GM19455 (cell line): ENCODE results near the gene ANKRD13C.
"Not testable (repeated sequence)": the region's sequence is repeated elsewhere in the genome, so short reads cannot be mapped to it uniquely, and the experiment has no call there.

Experiments used
- ATAC-seq: cut with Tn5 transposase; IDR thresholded peaks from one replicate; pipeline ENCODE4 v1.9.1; 2021; ENCODE audit not compliant: unreplicated experiment

Gene ANKRD13C, protein sequence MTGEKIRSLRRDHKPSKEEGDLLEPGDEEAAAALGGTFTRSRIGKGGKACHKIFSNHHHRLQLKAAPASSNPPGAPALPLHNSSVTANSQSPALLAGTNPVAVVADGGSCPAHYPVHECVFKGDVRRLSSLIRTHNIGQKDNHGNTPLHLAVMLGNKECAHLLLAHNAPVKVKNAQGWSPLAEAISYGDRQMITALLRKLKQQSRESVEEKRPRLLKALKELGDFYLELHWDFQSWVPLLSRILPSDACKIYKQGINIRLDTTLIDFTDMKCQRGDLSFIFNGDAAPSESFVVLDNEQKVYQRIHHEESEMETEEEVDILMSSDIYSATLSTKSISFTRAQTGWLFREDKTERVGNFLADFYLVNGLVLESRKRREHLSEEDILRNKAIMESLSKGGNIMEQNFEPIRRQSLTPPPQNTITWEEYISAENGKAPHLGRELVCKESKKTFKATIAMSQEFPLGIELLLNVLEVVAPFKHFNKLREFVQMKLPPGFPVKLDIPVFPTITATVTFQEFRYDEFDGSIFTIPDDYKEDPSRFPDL

DNA sequence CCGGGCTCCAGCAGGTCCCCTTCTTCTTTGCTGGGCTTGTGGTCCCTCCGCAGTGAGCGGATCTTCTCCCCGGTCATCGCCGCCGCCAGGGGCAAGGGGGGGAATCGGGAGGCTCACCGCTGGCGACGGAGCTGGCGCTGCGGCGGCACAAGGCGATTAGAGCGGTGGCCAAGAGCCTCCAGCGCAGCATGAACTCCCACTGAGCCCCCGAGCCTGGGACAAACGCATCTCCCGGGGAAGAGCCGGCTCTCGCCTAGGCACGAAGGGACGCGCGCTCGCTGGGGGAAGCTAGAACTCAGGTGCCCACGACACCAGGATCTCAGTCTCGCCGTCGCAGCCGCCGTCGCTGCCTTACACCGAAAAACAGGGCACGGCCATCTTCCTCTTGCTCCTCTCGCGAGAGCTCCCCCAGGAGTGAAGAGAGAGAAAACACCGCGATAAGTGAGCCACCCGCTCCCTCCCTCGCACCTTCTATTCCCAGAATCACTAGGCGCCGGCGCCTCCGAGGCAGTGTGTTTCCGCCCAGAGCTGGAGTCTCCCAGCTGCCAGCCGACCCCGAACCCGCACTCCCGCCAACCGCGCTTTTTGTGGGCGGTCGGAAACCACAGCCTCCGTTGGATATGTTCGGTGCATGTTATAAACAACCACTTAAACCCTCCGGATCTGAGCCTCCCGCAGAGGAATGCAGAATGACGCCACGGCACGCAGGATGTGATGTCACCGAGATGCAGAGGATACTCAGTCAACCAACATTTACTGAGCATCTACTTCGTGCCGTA is at the start of gene ANKRD13C:
Gene ANKRD13C, minus strand, starts transcription at position 391 of the 779 bp plus-strand sequence. Its CDS starts 314 bp downstream, at position 77.
- ATAC-seq = peak; percentile 94

DNA sequence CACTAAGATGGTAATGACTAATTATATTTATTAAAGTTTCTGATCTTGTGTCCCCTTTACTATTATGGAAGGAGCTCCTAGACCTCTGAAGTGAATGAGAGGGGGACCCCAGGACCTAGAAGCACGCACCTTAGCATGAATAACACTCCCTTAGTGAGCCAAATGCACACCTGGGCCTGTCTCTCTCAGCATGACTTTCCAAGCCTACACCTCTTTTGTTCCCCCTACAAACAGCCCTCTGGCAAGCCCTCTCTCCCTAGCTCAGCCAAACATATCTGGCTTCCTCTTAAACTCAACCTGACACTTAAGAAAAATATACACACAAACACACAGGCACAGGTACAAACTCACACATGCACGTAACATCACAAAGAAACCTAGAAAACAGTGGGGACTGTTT is 49.2 kb upstream of the ANKRD13C start:
- ATAC-seq = no peak

DNA sequence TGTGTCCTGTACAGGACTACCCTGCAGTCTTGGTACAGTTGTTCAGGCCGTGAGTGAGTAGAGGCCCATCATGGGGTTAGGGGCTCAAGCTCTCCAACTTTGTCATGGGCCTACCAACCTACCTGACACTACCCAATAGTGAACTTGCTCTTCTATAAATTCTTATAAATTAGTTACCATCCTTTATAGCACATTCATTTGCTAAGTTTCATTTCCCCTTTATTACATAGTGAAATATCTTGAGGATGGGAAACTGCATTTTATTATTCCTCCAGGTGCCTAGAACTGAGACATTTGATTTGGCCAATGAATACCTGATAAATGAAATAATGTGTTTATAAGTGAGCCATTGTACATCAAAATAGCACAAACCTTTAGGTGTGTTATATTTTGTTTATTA is 47.5 kb upstream of the ANKRD13C start:
- no peak for ATAC-seq

DNA sequence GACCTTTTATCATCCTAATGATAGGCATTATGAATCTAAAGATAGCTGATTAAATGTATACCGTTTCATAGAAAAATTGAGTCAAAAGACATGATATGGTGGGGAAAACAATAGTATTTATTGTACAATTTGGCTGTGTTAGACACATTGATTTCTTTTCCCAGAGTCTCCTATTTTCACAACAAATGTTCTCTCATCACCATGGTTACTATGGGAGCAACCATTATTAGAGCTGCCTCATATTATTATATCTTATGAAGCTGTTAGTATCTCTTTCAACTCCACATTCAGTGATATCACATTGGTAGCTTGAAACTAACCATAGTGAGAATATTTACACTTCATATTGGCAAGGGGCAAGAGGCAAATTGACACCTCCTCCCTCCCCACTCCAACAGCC is 45.8 kb upstream of the ANKRD13C start:
- ATAC-seq = no peak

DNA sequence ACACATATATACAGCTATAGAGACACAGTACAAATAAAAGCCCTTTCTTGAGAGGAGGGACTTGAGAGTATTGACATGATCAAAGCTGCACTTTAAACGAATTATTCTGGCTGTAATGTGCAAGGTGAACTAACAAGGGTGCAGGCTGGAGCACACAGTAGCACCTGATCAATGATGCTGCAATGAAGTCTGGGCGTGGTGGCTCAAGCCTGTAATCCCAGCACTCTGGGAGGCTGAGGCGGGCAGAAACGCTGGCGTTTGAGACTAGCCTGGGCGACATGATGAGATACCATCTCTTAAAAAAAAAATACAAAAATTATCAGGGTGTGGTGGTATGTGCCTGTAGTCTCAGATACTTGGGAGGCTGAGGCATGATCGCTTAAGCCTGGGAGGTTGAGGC is 42.5 kb upstream of the ANKRD13C start:
- ATAC-seq = no peak

DNA sequence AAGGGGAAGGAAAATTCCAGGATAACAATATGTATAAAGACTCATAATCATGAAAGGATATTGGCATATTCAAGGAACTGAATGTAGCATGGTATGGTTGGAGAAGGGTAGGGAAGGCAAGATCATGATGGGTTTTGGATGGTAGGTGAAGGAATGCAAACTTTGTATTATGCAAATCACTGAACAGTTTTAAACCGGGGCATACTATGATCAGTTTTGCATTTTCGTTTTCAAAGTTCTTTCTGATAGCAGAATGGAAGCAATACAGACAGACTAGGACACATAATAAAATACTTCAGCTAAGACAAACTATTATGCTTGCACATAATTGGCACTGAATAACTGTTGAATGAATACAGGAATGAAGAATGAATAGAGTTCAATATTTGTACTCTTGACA is 42.1 kb upstream of the ANKRD13C start:
- no peak for ATAC-seq

DNA sequence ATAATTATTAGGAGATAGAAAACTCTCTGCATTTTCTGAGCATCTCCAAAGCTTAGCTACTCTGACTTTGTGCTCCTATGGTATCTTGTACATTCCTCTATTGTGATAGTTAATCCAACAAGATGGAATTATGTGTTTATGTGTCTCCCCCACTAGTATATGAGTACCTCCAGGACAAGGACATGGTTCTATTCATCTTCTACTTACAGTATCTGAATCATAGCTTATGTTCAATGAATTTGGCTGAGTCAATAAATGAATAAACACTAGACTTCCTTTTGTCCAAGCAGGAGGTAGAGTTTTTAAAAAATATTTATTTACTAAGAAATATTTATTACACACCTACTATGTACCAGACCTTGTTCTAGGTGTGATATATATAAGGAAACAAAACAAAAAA is 38.1 kb upstream of the ANKRD13C start:
- ATAC-seq = no peak

DNA sequence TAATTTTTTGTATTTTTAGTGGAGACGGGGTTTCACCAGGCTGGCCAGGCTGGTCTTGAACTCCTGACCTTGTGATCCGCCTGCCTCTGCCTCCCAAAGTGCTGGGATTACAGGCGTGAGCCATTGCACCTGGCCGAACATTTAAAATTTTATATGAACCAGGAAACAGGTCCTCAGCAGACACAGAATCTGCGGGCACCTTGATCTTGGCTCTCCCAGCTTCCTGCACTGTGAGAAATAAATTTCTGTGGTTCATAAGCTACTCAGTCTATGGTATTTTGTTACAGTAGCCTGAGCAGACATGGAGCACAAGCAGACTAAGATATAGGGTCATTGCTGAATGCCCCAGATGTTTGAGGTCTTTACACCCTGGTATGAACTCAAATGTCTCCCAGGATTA is 33.0 kb upstream of the ANKRD13C start:
- ATAC-seq = no peak

DNA sequence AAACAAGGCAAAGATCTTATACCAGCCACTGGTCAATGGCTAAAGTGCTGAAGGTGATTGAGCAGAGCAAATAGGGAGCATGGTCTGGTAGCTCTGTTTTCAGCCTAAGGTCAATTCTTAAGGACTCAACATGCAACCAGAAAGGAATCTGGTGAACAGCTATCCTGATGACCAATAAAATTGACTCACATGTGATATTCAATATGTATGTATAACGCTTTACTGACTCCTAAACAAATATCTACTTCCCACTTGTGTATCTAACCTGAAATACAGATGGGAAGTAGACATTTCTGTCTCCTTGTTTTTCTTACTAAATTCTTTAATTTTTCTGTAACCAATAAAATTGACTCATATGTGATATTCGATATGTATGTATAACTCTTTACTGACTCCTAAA is 31.6 kb upstream of the ANKRD13C start:
- ATAC-seq = no peak

DNA sequence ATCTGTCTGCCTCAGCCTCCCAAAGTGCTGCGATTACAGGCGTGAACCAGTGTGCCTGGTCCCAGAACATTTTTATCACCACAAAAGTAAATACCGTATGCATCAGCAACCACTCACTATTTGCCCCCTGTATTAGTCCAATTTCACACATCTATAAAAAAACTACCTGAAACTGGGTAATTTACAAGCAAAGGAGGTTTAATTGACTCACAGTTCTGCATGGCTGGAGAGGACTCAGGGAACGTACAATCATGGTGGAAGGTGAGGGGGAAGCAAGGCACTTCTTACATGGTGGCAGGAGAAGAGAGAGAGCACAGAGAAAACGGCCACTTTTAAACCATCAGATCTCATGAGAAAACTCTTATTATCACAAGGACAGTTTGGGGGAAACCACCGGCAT is 31.0 kb upstream of the ANKRD13C start:
- ATAC-seq = no peak

DNA sequence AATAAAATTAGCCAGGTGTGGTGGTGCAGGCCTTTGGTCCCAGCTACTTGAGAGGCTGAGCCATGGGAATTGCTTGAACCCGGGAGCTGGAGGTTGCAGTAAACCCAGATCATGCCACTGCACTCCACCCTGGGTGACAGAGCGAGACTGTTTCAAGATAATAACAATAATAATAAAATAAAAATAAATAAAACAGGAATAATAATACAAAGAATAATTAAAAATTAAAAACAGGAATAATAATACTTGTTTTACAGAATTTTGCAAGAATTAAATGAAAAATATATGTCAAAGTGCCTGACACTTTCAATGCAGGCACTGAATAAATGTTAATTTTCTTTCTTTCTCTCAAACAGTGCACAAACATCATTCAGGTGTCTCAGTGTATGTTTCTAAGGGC is 30.0 kb upstream of the ANKRD13C start:
- ATAC-seq = no peak

DNA sequence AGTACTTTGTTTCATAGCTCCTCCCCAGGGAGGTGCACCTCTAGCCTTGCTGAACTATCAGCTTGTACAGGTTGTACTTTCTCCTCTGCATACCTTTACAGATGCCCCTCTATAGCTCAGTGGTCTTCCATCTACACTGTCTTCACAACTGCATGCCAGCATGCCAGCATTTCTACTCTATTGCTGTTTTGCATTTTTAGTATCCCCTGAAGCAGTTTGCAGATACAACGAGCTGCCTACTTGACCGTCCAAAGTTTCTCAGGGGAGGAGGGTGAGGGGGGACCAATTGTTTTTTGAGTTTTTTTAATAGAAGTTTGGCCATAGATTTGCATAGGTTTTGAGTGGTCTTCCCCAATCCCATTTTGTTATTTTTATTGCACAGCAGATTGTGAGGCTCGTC is 29.0 kb upstream of the ANKRD13C start:
- no peak for ATAC-seq

DNA sequence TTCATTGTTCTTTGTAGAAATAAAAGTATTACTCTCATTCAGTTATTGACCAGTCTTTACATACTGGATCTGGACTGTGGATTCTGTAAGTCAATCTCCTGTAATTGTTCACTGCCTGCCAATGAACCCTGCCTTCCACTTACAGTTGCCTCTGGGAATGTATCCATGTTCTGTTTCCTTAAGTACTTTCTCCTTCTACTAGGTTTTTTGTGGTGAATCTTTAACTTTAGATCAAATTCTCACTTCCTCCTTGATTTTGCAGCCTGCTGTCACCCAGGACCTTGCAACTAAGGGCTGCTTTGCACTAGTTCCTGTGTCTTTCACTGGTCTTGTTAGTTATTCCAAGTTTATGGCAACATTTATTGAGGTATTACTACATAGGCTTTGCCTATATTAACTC is 28.2 kb upstream of the ANKRD13C start:
- ATAC-seq = no peak

DNA sequence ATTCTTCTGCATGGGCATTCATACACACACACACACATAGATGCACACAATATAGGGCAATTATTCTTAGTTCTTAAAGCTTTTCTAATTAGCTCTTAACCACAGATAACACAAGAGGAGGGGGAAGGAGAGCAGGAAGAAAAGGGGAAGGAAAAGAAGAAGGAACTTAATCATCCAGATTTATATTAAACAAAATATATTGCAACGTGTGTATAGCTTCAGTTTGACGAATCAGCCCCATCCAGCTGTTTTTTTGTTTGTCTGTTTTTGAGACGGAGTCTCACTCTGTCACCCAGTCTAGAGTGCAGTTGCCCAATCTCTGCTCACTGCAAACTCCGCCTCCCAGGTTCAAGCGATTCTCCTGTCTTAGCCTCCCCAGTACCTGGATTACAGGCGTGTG is 21.7 kb upstream of the ANKRD13C start:
- no peak for ATAC-seq

DNA sequence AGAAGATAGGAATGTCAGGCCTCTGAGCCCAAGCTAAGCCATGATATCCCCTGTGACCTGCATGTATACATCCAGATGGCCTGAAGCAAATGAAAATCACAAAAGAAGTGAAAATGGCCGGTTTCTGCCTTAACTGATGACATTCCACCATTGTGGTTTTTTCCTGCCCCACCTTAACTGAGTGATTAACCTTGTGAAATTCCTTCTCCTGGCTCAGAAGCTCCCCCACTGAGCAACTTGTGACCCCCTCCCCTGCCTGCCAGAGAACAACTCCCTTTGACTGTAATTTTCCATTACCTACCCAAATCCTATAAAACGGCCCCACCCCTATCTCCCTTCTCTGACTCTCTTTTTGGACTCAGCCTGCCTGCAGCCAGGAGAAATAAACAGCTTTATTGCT is 19.1 kb upstream of the ANKRD13C start:
- ATAC-seq = not testable (repeated sequence)

DNA sequence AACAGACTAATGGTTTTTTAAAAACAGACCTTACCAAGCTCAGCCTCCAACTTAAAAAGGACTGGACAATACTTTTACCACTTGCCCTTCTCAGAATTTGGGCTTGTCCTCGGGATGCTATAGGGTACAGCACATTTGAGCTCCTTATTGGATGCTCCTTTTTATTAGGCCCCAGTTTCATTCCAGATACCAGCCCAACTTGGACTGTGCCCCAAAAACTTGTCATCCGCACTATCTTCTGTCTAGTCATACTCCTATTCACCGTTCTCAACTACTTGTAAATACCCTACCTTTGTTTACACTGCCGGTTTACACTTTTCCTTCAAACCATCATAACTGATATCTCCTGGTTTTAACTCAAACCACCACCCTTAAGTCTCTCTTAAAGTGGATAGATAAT is 17.9 kb upstream of the ANKRD13C start:
- ATAC-seq = no peak

DNA sequence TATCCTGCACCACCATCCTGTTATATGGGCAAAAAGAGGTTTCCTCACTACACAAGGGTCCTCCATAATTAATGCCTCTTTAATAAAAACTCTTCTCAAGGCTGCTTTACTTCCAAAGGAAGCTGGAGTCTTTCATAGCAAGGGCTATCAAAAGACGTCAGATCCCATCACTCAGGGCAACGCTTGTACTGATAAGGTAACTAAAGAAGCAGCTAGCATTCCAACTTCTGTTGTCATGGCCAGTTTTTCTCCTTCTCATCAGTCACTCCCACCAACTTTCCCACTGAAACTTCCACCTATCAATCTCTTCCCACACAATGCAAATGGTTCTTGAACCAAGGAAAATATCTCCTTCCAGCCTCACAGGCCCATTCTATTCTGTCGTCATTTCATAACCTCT is 17.1 kb upstream of the ANKRD13C start:
- ATAC-seq = not testable (repeated sequence)

DNA sequence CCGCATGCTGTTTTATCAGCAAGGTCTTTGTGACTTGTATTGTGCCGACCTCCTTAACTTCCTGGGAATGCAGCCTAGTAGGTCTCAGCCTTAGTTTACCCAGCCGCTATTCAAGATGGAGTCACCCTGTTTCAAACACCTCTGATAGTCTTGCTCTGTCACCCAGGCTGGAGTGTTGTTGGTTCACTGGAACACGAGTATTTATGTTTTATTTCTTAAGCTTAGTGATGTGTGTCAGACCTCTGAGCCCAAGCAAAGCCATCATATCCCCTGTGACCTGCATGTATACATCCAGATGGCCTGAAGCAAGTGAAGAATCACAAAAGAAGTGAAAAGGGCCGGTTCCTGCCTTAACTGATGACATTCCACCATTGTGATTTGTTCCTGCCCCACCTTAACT is 12.9 kb upstream of the ANKRD13C start:
- ATAC-seq = not testable (repeated sequence)

DNA sequence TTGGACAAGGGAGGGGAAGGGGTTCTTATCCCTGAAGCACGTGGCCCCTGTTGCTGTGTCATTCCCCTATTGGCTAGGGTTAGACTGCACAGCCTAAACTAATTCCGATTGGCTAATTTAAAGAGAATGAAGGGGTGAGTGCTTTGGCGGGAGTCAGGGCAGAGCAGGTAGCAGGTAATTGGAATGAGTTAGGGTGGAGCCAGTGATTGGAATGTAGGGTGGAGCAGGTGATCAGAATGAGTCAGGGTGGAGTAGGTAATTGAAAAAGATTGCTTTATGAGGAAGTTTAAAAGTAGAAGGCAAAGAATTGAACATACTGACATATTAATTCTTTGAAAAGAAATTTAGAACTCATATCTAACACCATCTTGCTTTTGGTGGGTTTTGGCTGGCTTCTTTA is 12.5 kb upstream of the ANKRD13C start:
- not testable (repeated sequence) for ATAC-seq

DNA sequence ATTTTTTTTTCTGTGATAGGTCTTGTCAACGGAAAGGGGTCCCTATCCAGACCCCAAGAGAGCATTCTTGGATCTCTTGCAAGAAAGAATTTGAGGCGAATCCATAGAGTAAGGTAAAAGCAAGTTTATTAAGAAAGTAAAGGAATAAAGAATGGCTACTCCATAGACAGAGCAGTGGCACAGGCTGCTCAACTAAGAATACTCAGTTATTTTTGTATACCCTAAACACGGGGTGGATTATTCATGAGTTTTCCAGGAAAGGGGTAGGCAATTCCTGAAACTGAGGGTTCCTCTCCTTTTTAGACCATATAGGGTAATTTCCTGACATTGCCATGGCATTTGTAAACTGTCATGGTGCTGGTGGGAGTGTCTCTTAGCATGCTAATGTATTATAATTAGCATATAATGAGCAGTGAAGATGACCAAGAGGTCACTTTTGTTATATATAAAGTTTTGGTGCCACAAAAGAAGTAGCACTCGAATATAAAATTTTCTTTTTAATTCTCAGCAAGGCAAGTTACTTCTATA is 12.0 kb upstream of the ANKRD13C start:
- ATAC-seq = not testable (repeated sequence)

DNA sequence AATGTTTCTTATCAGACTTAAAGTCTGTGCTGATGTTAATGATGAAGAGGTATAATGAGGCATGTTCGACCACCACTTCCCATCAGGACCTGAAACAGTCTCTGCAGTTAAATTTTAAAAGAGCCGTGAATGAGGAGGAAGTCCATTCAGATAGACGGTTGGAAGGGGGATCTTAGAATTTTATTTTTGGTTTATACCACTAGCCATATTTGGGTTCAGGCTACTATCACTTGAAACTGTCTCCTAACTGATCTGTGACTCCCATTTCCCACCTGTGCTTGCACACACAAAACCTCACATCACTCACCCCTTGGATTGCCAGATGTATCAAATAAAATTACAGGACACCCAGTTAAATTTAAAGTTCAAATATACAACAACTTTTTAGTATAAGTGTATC is 9.9 kb upstream of the ANKRD13C start:
- no peak for ATAC-seq
